ENCODE data around the gene IL4I1.

- no peak for TF ChIP-seq EZH2 (IDR thresholded peaks at IDR 0.05; ENCODE audit: low read depth, low read length, severe bottlenecking)
- no peak for TF ChIP-seq EP300 (IDR thresholded peaks at IDR 0.05; ENCODE audit: borderline replicate concordance in 1 of 2, low read depth in 2 of 2, low read length in 2 of 2)
- TF ChIP-seq MAX (IDR thresholded peaks at IDR 0.05) = no peak; the same call in 1 of the 2 replicates
- peak; percentile 88 to 97 (median 93) for TF ChIP-seq CTCF (IDR thresholded peaks at IDR 0.05; ENCODE audit: control extremely low read depth in 1 of 3, insufficient read depth in 1 of 3, low read depth in 1 of 3, low read length in 3 of 3)
- TF ChIP-seq POLR2AphosphoS5 (IDR thresholded peaks at IDR 0.05; ENCODE audit: low read depth, low read length) = no peak
- no peak for TF ChIP-seq SIN3A (conservative IDR thresholded peaks at IDR 0.05 in 1 of 2, IDR thresholded peaks at IDR 0.05 in 1 of 2; ENCODE audit: low read depth in 1 of 2, low read length in 2 of 2)
- TF ChIP-seq TAF1 (IDR thresholded peaks at IDR 0.05; ENCODE audit: low read depth, low read length) = no peak
- TF ChIP-seq POLR2A (IDR thresholded peaks at IDR 0.05; ENCODE audit: control extremely low read depth in 1 of 2, low read depth in 2 of 2, low read length in 2 of 2) = no peak
- TF ChIP-seq KDM1A (IDR thresholded peaks at IDR 0.05; ENCODE audit: borderline replicate concordance, low read length) = no peak
- no peak for TF ChIP-seq SRF (IDR thresholded peaks at IDR 0.05; ENCODE audit: low read depth, low read length)
- peak; percentile 99 for TF ChIP-seq RAD21 (IDR thresholded peaks at IDR 0.05 in 1 of 2, conservative IDR thresholded peaks at IDR 0.05 in 1 of 2; ENCODE audit: low read depth in 2 of 2, low read length in 2 of 2)
Observed at GRCh38 chr19:49937750-49938381, 41.2 kb upstream of the IL4I1 start.

Data from H1 (cell line).